SK-N-SH (cell line): ENCODE results near the gene PLCXD1. TPM values are rescaled to one million over a fixed set of nuclear protein-coding genes. Genes with fewer than 3 reads are reported as not detected.

ENCODE experiments used
- CTCF ChIA-PET: fragments of 300-600, 350-600 bp; formaldehyde crosslinking; extraction: SDS; loops from one replicate; lab custom pipeline; 2021; lab: Yijun Ruan, JAX
- POLR2A ChIA-PET: fragments of 350-600 bp; sonication (Branson Sonifier 250); formaldehyde crosslinking; extraction: SDS; loops from one replicate; lab custom pipeline; 2020; ENCODE audit warnings: antibody characterized with exemption, inconsistent platforms; lab: Yijun Ruan, JAX
- DNase-seq: peaks from one replicate; pipeline ENCODE4 v3.0.0; 2012
- H2AFZ ChIP-seq: fragments of 200-600 bp; sonication (generic); 2 replicates; pipeline ENCODE4 v1.8.1; 2016; ENCODE audit warnings: antibody characterized with exemption, mild to moderate bottlenecking, low read depth
- H3F3A ChIP-seq: fragments of 200-600 bp; sonication (generic); replicated peaks from 2 replicates; pipeline ENCODE3; 2016; ENCODE audit warnings: antibody characterized with exemption, mild to moderate bottlenecking; ENCODE audit not compliant: insufficient read depth
- H3K27ac ChIP-seq, 2 experiments: fragments of 200-500 bp in 1 of 2; fragments of 200-600 bp in 1 of 2; sonication (Bioruptor generic) in 1 of 2; sonication (generic), shearing (Covaris generic) in 1 of 2; 2 replicates each; pipeline versions ENCODE4 v1.5.1 to v1.6.1; 2014 to 2016; ENCODE audit warnings: low read depth in 2 of 2, inconsistent platforms in 1 of 2, low read length in 1 of 2, mild to moderate bottlenecking in 1 of 2, mixed read lengths in 1 of 2
- H3K27me3 ChIP-seq: fragments of 200-600 bp; sonication (generic), shearing (Covaris generic); 2 replicates; pipeline ENCODE4 v1.6.1; 2016; ENCODE audit warnings: mixed run types; ENCODE audit not compliant: insufficient read depth
- H3K36me3 ChIP-seq, 2 experiments: fragments of 200-500 bp in 1 of 2; fragments of 200-600 bp in 1 of 2; sonication (Bioruptor generic) in 1 of 2; sonication (generic) in 1 of 2; replicated peaks in 1 of 2; 2 replicates each; pipeline versions ENCODE3 to v1.5.1; 2014 to 2016; ENCODE audit warnings: low read length in 1 of 2, mild to moderate bottlenecking in 1 of 2; ENCODE audit not compliant: insufficient read depth in 2 of 2, control insufficient read depth in 1 of 2
- H3K4me1 ChIP-seq, 2 experiments: fragments of 200-500 bp in 1 of 2; fragments of 200-600 bp in 1 of 2; sonication (Bioruptor generic) in 1 of 2; sonication (generic), shearing (Covaris generic) in 1 of 2; 2 replicates each; pipeline versions ENCODE4 v1.5.1 to v1.6.1; 2014 to 2016; ENCODE audit warnings: low read depth in 1 of 2, low read length in 1 of 2, mixed run types in 1 of 2; ENCODE audit not compliant: insufficient read depth in 2 of 2, control insufficient read depth in 1 of 2
- H3K4me2 ChIP-seq: fragments of 200-600 bp; sonication (generic), shearing (Covaris generic); 2 replicates; pipeline ENCODE4 v1.6.1; 2017; ENCODE audit warnings: mixed run types
- H3K4me3 ChIP-seq, 2 experiments: fragments of 200-500 bp in 1 of 2; fragments of 200-600 bp in 1 of 2; sonication (Bioruptor generic) in 1 of 2; sonication (generic), shearing (Covaris generic) in 1 of 2; 2 replicates each; pipeline versions ENCODE4 v1.5.1 to v1.8.1; 2014 to 2016; ENCODE audit warnings: low read depth in 2 of 2, inconsistent platforms in 1 of 2, low read length in 1 of 2, mild to moderate bottlenecking in 1 of 2, mixed read lengths in 1 of 2, moderate library complexity in 1 of 2
- H3K79me2 ChIP-seq: fragments of 200-600 bp; sonication (generic); 2 replicates; pipeline ENCODE4 v1.8.1; 2017; ENCODE audit warnings: mild to moderate bottlenecking; ENCODE audit not compliant: insufficient read depth
- H3K9ac ChIP-seq: fragments of 200-600 bp; sonication (generic); 2 replicates; pipeline ENCODE4 v1.6.1; 2017; ENCODE audit warnings: mixed run types
- H3K9me2 ChIP-seq: fragments of 200-600 bp; sonication (generic); 2 replicates; pipeline ENCODE4 v1.6.1; 2017; ENCODE audit warnings: mixed run types
- H3K9me3 ChIP-seq: fragments of 200-600 bp; sonication (generic); 2 replicates; pipeline ENCODE4 v1.6.1; 2017; ENCODE audit warnings: mixed run types, mild to moderate bottlenecking, moderate library complexity
- H4K20me1 ChIP-seq: fragments of 200-600 bp; sonication (generic); 2 replicates; pipeline ENCODE4 v1.6.1; 2017; ENCODE audit warnings: mild to moderate bottlenecking, mixed run types; ENCODE audit not compliant: insufficient read depth
- EP300 ChIP-seq, 2 experiments: IDR thresholded peaks; 2 replicates each; pipeline versions ENCODE4 v1.4.0 to v1.6.1; 2012; ENCODE audit warnings: borderline replicate concordance in 1 of 2, low read depth in 1 of 2, low read length in 1 of 2
- EZH2phosphoT487 ChIP-seq: fragments of 200-600 bp; sonication (generic); IDR thresholded peaks from 2 replicates; pipeline ENCODE4 v1.6.1; 2017; ENCODE audit warnings: low read depth, mixed run types, mild to moderate bottlenecking, antibody characterized with exemption, moderate library complexity, borderline replicate concordance
- FOSL2 ChIP-seq: IDR thresholded peaks from 2 replicates; pipeline ENCODE4 v1.4.0; 2012; ENCODE audit warnings: low read depth, mild to moderate bottlenecking, moderate library complexity, borderline replicate concordance
- FOXJ3 ChIP-seq: sonication (generic); formaldehyde crosslinking; IDR thresholded peaks from 2 replicates; pipeline ENCODE4 v1.5.1; 2020; ENCODE audit warnings: mild to moderate bottlenecking, missing genetic modification reagents
- FOXM1 ChIP-seq: IDR thresholded peaks from 2 replicates; pipeline ENCODE4 v1.4.0; 2012; ENCODE audit warnings: low read depth, mild to moderate bottlenecking
- GABPA ChIP-seq: IDR thresholded peaks from 2 replicates; pipeline ENCODE4 v1.4.0; 2012; ENCODE audit warnings: low read depth, mild to moderate bottlenecking
- IRF3 ChIP-seq: fragments of 150-350 bp; IDR thresholded peaks from 2 replicates; pipeline ENCODE4 v1.6.1; 2016; ENCODE audit warnings: mild to moderate bottlenecking, low read depth, low read length
- JUND ChIP-seq: IDR thresholded peaks from 2 replicates; pipeline ENCODE4 v1.4.0; 2012
- NFIC ChIP-seq: IDR thresholded peaks from 2 replicates; pipeline ENCODE4 v1.4.0; 2012; ENCODE audit warnings: borderline replicate concordance
- RFX5 ChIP-seq: IDR thresholded peaks from 2 replicates; pipeline ENCODE4 v1.6.1; 2012; ENCODE audit warnings: mild to moderate bottlenecking, improper control_type of control experiment, low read length
- SMC3 ChIP-seq: IDR thresholded peaks from 2 replicates; pipeline ENCODE4 v1.6.1; 2012; ENCODE audit warnings: low read depth, low read length, improper control_type of control experiment
- TAF1 ChIP-seq: IDR thresholded peaks from 2 replicates; pipeline ENCODE4 v1.6.1; 2012; ENCODE audit warnings: low read depth, mild to moderate bottlenecking, low read length, moderate library complexity, borderline replicate concordance
- USF2 ChIP-seq: fragments of 150-350 bp; IDR thresholded peaks from 2 replicates; pipeline ENCODE4 v1.6.1; 2017; ENCODE audit warnings: antibody characterized with exemption, low read length, low read depth, borderline replicate concordance
- ZBTB33 ChIP-seq: IDR thresholded peaks from 2 replicates; pipeline ENCODE4 v1.4.0; 2012; ENCODE audit warnings: low read depth, borderline replicate concordance
- WGBS: methylation state at CpG from one replicate; pipeline ENCODE4 v1.1.6; 2017; ENCODE audit warnings: low lambda C conversion rate; 5-methylcytosine and 5-hydroxymethylcytosine counted together
- polyA plus RNA-seq, 3 experiments: library from polyadenylated mRNA; depleted of rRNA; stranded (reverse); fragments of >200 nt; gene quantifications; 2 replicates each; pipeline ENCODE4 v1.2.3, GENCODE V29; 2012
- TF ChIP-seq, protein P1 (sequence below): fragments of 200-600 bp; sonication (generic); IDR thresholded peaks from 2 replicates; pipeline ENCODE4 v1.6.1; 2017; ENCODE audit warnings: antibody characterized with exemption, mild to moderate bottlenecking, moderate library complexity

PLCXD1 gene
- polyA plus RNA-seq, 1 of the 3 experiments (the other 2 are of a cell fraction), result 14.8 TPM

DNA sequence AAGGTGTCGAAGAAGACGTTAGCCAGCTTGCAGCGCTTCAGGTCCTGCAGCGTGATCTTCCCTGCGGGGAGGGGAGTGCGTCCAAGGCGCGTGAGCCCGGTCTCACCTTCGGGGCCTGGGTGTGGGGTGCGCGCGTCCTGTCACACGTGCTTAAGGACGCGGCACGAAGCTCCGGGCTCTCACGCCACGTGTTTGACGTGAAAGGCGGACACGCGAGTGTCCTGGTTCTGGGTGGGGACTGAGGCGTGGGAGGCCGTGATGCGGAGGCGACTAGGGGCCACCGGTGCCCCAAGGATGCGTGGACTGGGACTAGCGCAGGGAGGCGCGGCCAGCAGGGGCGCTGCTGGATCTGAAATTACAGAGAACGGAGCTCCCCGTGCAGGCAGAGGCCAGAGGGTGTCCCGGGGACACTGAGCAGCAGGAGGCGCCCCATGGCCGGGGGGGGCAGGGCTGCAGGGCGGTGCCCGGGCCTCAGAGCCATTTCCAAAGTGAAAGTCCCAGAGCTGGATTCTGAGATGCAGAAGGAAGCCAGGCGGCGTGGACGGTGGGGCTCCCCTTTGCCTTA is 57.7 kb downstream of the PLCXD1 start:
- Histone ChIP-seq H3K79me2 (no peaks in the 10 kb centered on the region), H3K4me1 (no peaks in the 10 kb centered on the region), H3K36me3 (peaks cover 0 to 5% of the 10 kb centered on the region in 2 experiments), H3K9me2 (no peaks in the 10 kb centered on the region), H3K9ac (no peak overlapping the region), H3K4me3 (no peak overlapping the region), H4K20me1 (no peaks in the 10 kb centered on the region), H3K4me2 (no peak overlapping the region), H3K27ac (no peak overlapping the region), H3K27me3 (no peaks in the 10 kb centered on the region), H3K9me3 (no peaks in the 10 kb centered on the region), H2AFZ (no peak overlapping the region), H3F3A (no peaks in the 10 kb centered on the region)
- CTCF ChIA-PET, result no interaction called here
- no peak for DNase-seq
- no peak for TF ChIP-seq IRF3
- TF ChIP-seq, protein P1, sequence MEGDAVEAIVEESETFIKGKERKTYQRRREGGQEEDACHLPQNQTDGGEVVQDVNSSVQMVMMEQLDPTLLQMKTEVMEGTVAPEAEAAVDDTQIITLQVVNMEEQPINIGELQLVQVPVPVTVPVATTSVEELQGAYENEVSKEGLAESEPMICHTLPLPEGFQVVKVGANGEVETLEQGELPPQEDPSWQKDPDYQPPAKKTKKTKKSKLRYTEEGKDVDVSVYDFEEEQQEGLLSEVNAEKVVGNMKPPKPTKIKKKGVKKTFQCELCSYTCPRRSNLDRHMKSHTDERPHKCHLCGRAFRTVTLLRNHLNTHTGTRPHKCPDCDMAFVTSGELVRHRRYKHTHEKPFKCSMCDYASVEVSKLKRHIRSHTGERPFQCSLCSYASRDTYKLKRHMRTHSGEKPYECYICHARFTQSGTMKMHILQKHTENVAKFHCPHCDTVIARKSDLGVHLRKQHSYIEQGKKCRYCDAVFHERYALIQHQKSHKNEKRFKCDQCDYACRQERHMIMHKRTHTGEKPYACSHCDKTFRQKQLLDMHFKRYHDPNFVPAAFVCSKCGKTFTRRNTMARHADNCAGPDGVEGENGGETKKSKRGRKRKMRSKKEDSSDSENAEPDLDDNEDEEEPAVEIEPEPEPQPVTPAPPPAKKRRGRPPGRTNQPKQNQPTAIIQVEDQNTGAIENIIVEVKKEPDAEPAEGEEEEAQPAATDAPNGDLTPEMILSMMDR, result peak; percentile 23; the same call in 1 of the 2 replicates
- TF ChIP-seq RFX5, result no peak
- no peak for TF ChIP-seq ZBTB33
- TF ChIP-seq FOXM1, result no peak
- no peak for TF ChIP-seq FOSL2
- TF ChIP-seq FOXJ3, result no peak
- TF ChIP-seq SMC3, result no peak
- POLR2A ChIA-PET, result no interaction called here
- WGBS, result 97% methylated on average over 44 of the region's 44 CpGs

DNA sequence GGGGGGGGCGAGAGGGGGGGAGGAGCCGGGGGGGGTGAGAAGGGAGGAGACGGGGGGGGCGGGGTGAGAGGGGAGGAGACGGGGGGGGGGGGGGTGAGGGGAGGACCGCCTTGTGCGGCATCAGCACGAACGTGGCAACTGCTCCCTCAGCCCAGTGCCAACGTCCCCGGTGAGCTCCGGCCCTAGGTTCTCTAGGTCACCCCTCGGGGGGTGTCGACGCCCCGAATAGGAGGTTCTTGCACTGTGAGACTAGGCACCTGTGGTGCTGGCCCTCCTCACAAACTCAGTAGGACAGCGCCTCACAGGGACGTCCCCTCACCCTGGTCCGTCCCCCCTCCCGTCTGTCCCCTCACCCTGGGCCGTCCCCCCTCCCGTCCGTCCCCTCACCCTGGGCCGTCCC is 58.9 kb downstream of the PLCXD1 start:
- 78% methylated on average over 8 of the region's 24 CpGs for WGBS
- Histone ChIP-seq H3K27ac (no peak overlapping the region), H3K4me1 (no peaks in the 10 kb centered on the region), H3K27me3 (no peaks in the 10 kb centered on the region), H4K20me1 (no peaks in the 10 kb centered on the region), H3F3A (no peaks in the 10 kb centered on the region), H3K4me2 (no peak overlapping the region), H3K4me3 (no peak overlapping the region), H2AFZ (no peak overlapping the region), H3K9ac (no peak overlapping the region), H3K36me3 (peaks cover 4 to 7% of the 10 kb centered on the region in 2 experiments), H3K9me3 (no peaks in the 10 kb centered on the region), H3K9me2 (no peaks in the 10 kb centered on the region), H3K79me2 (no peaks in the 10 kb centered on the region)
- POLR2A ChIA-PET, result no interaction called here
- CTCF ChIA-PET, result no interaction called here
- DNase-seq, result no peak
- no peak for TF ChIP-seq FOXM1
- TF ChIP-seq JUND, result no peak
- no peak for TF ChIP-seq NFIC
- TF ChIP-seq GABPA, result no peak
- no peak for TF ChIP-seq USF2
- TF ChIP-seq TAF1, result no peak
- TF ChIP-seq ZBTB33, result no peak
- no peak for TF ChIP-seq EZH2phosphoT487
- no peak for TF ChIP-seq EP300 (IDR thresholded peaks at IDR 0.05; ENCODE audit: borderline replicate concordance in 1 of 2, low read depth in 1 of 2, low read length in 1 of 2)
- TF ChIP-seq, protein P1, result no peak
